WTC11 (cell line): ENCODE data around the gene ARFIP1. TPM values are rescaled to one million over a fixed set of nuclear protein-coding genes. Genes with fewer than 3 reads are reported as not detected.
A peak's percentile ranks its signal among the peaks of the same experiment; 100 is the strongest.

Experiments used
- ATAC-seq: fragments of 200-7000 bp; cut with Tn5 transposase; 2 replicates; pipeline ENCODE4 v1.10.0; 2021; ENCODE audit warnings: mild to moderate bottlenecking, moderate library complexity
- CTCF ChIA-PET: fragments of 300-600 bp; sonication (Branson Sonifier 250); formaldehyde crosslinking; loops from one replicate; lab custom pipeline; 2021; ENCODE audit warnings: antibody characterized with exemption; lab: Charles Lee
- POLR2A ChIA-PET: fragments of 350-600 bp; sonication (Branson Sonifier 250); formaldehyde crosslinking; loops from one replicate; lab custom pipeline; 2021; ENCODE audit warnings: antibody characterized with exemption; lab: Charles Lee
- DNase-seq: peaks from one replicate; pipeline ENCODE4 v3.0.0; 2021; ENCODE audit warnings: low spot score
- H3K27ac Mint-ChIP-seq: 2 replicates; pipeline ENCODE4 v1.8.0; 2021; ENCODE audit warnings: mixed read lengths
- H3K27me3 Mint-ChIP-seq: 2 replicates; pipeline ENCODE4 v1.8.0; 2021; ENCODE audit warnings: low read depth, mild to moderate bottlenecking, moderate library complexity, mixed read lengths
- H3K36me3 Mint-ChIP-seq: 2 replicates; pipeline ENCODE4 v1.8.0; 2021; ENCODE audit warnings: mixed read lengths
- H3K4me1 Mint-ChIP-seq: 2 replicates; pipeline ENCODE4 v1.8.0; 2022; ENCODE audit warnings: mixed read lengths
- H3K4me3 Mint-ChIP-seq: 2 replicates; pipeline ENCODE4 v1.8.0; 2021; ENCODE audit warnings: mild to moderate bottlenecking, moderate library complexity, mixed read lengths
- H3K9me3 Mint-ChIP-seq: 2 replicates; pipeline ENCODE4 v1.8.0; 2021; ENCODE audit warnings: mixed read lengths
- CBFB ChIP-seq: sonication (generic); formaldehyde crosslinking; IDR thresholded peaks from 2 replicates; pipeline ENCODE4 v1.8.1; 2022; ENCODE audit warnings: mild to moderate bottlenecking, low read depth, missing genetic modification reagents
- CDX4 ChIP-seq: fragments of 250-450 bp; sonication (Bioruptor Pico); IDR thresholded peaks from 2 replicates; pipeline ENCODE4 v1.9.0; 2021; ENCODE audit warnings: moderate library complexity, mild to moderate bottlenecking, inconsistent platforms, borderline replicate concordance
- ELF4 ChIP-seq: sonication (generic); formaldehyde crosslinking; IDR thresholded peaks from 2 replicates; pipeline ENCODE4 v1.8.1; 2022; ENCODE audit warnings: low read depth, mild to moderate bottlenecking, moderate library complexity, missing genetic modification reagents
- GTF2I ChIP-seq: fragments of 250-450 bp; sonication (Bioruptor Pico); conservative IDR thresholded peaks from 2 replicates; pipeline ENCODE4 v1.4.0; 2021; ENCODE audit warnings: mild to moderate bottlenecking
- HMGXB4 ChIP-seq: sonication (generic); formaldehyde crosslinking; IDR thresholded peaks from 2 replicates; pipeline ENCODE4 v1.8.1; 2023; ENCODE audit warnings: mild to moderate bottlenecking, moderate library complexity, missing genetic modification reagents
- IRF1 ChIP-seq: sonication (generic); formaldehyde crosslinking; IDR thresholded peaks from 2 replicates; pipeline ENCODE4 v1.8.0; 2023; ENCODE audit warnings: missing genetic modification reagents
- IRF2 ChIP-seq: sonication (generic); formaldehyde crosslinking; IDR thresholded peaks from 2 replicates; pipeline ENCODE4 v1.8.0; 2022; ENCODE audit warnings: low read depth, missing genetic modification reagents, borderline replicate concordance
- MLX ChIP-seq: sonication (generic); formaldehyde crosslinking; IDR thresholded peaks from 2 replicates; pipeline ENCODE4 v1.8.1; 2023; ENCODE audit warnings: mild to moderate bottlenecking, missing genetic modification reagents, moderate library complexity
- MYBL2 ChIP-seq: sonication (generic); formaldehyde crosslinking; IDR thresholded peaks from 2 replicates; pipeline ENCODE4 v1.8.1; 2023; ENCODE audit warnings: mild to moderate bottlenecking, moderate library complexity, missing genetic modification reagents
- OVOL2 ChIP-seq: fragments of 250-450 bp; sonication (Bioruptor Pico); IDR thresholded peaks from 2 replicates; pipeline ENCODE4 v1.9.0; 2021; ENCODE audit warnings: mild to moderate bottlenecking, borderline replicate concordance
- PRDM15 ChIP-seq: sonication (generic); formaldehyde crosslinking; IDR thresholded peaks from 2 replicates; pipeline ENCODE4 v1.8.0; 2022; ENCODE audit warnings: missing genetic modification reagents
- TEAD1 ChIP-seq: sonication (generic); formaldehyde crosslinking; IDR thresholded peaks from 2 replicates; pipeline ENCODE4 v1.8.0; 2022; ENCODE audit warnings: mild to moderate bottlenecking, missing genetic modification reagents
- TEAD4 ChIP-seq: sonication (generic); formaldehyde crosslinking; IDR thresholded peaks from 2 replicates; pipeline ENCODE4 v1.8.0; 2022; ENCODE audit warnings: mild to moderate bottlenecking, missing genetic modification reagents
- ZNF121 ChIP-seq: sonication (generic); formaldehyde crosslinking; IDR thresholded peaks from 2 replicates; pipeline ENCODE4 v1.8.0; 2023; ENCODE audit warnings: missing genetic modification reagents
- ZNF317 ChIP-seq: sonication (generic); formaldehyde crosslinking; IDR thresholded peaks from 2 replicates; pipeline ENCODE4 v1.8.1; 2023; ENCODE audit warnings: low read depth, mild to moderate bottlenecking, moderate library complexity, missing genetic modification reagents, borderline replicate concordance
- ZNF416 ChIP-seq: fragments of 250-450 bp; sonication (Bioruptor Pico); IDR thresholded peaks from 2 replicates; pipeline ENCODE4 v1.9.0; 2021; ENCODE audit warnings: mild to moderate bottlenecking, inconsistent platforms
- ZNF423 ChIP-seq: fragments of 250-450 bp; sonication (Bioruptor Pico); IDR thresholded peaks from 2 replicates; pipeline ENCODE4 v2.1.2; 2022; ENCODE audit warnings: mild to moderate bottlenecking, moderate library complexity
- ZNF532 ChIP-seq: fragments of 250-450 bp; sonication (Bioruptor Pico); IDR thresholded peaks from 2 replicates; pipeline ENCODE4 v1.9.0; 2021; ENCODE audit warnings: mild to moderate bottlenecking, borderline replicate concordance
- total RNA-seq: library from RNA; stranded (reverse); gene quantifications from 3 replicates; pipeline ENCODE4 v1.2.3, GENCODE V29; 2021
- TF ChIP-seq, protein P1 (sequence below): sonication (generic); formaldehyde crosslinking; IDR thresholded peaks from 2 replicates; pipeline ENCODE4 v1.8.1; 2022; ENCODE audit warnings: low read depth, missing genetic modification reagents, borderline replicate concordance

The ARFIP1 gene
- total RNA-seq, 1 experiment from 2014 or later: 35.3 TPM

DNA sequence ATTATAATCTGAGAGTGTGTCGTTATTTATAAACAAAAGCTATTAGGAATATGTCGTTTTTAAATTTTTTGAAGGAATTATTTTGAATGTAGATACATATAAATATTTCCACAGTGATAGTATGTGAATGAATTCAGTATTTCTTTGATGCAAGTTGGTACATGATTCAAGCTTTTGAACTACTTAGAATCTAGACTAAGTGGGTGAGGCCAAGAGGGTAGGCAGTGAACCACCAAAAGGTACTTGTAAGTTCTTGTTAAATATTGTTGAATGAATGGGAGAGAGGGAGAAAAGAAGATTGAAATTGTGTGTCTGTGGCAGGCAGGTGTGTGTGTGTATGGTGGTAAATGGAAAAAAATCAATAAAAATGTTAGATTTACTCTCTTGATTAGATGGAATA lies 69.6 kb downstream of the ARFIP1 start (continued):
- TF ChIP-seq ZNF532 (CRISPR knock-in tag): no peak

- Mint-ChIP-seq H3K27me3 (peaks cover 4% of the 10 kb centered on the region; the same call in 1 of the 2 replicates), H3K9me3 (peaks cover 20% of the 10 kb centered on the region), H3K36me3 (peaks cover 21% of the 10 kb centered on the region), H3K4me3 (peak overlapping the region; percentile 48), H3K27ac (peak overlapping the region; percentile 99), H3K4me1 (peaks cover 56% of the 10 kb centered on the region)
- peak; percentile 25 for DNase-seq
- peak; percentile 89 for ATAC-seq
- ChIA-PET POLR2A (interaction anchor here (1.3 kb wide), 1 partner anchor 86 kb away, joined by 11 read pairs; the partner anchor contains the start of gene FHDC1), CTCF (interaction anchor here (0.9 to 1.3 kb wide), 3 partner anchors 85 to 396 kb away, joined by 3 to 5 read pairs (median 4); partner anchors contain the start of gene FHDC1)
- TF ChIP-seq MLX (CRISPR knock-in tag) (no peak), IRF2 (CRISPR knock-in tag) (no peak), ZNF416 (CRISPR knock-in tag) (no peak), TEAD1 (peak; percentile 80; the same call in 1 of the 2 replicates), MYBL2 (CRISPR knock-in tag) (0 out of 2 replicates have a peak, but pooled peaks have one; percentile 22), PRDM15 (CRISPR knock-in tag) (no peak), GTF2I (no peak), ZNF423 (CRISPR knock-in tag) (no peak), CBFB (CRISPR knock-in tag) (no peak), CDX4 (no peak), ZNF121 (CRISPR knock-in tag) (no peak), ELF4 (no peak), ZNF317 (CRISPR knock-in tag) (no peak), OVOL2 (no peak), HMGXB4 (CRISPR knock-in tag) (no peak), IRF1 (no peak), TEAD4 (CRISPR knock-in tag) (no peak)
- TF ChIP-seq, protein P1, sequence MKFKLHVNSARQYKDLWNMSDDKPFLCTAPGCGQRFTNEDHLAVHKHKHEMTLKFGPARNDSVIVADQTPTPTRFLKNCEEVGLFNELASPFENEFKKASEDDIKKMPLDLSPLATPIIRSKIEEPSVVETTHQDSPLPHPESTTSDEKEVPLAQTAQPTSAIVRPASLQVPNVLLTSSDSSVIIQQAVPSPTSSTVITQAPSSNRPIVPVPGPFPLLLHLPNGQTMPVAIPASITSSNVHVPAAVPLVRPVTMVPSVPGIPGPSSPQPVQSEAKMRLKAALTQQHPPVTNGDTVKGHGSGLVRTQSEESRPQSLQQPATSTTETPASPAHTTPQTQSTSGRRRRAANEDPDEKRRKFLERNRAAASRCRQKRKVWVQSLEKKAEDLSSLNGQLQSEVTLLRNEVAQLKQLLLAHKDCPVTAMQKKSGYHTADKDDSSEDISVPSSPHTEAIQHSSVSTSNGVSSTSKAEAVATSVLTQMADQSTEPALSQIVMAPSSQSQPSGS (CRISPR knock-in tag): no peak
Measured at GRCh38 chr4:152850377-152850776, 70.6 kb downstream of the ARFIP1 start.
